Thyroid gland (tissue), 4 donors: ENCODE measurements around the gene TMEM239. TPM values are rescaled to one million over a fixed set of nuclear protein-coding genes. Genes with fewer than 3 reads are reported as not detected.
A peak's percentile ranks its signal among the peaks of the same experiment; 100 is the strongest.

Source experiments
- DNase-seq, 2 donors: peaks; one replicate each; pipeline ENCODE4 v3.0.0-alpha.2; 2019
- H3K27ac ChIP-seq, 3 donors: fragments of 200-600 bp; sonication (generic); 1 replicate in 2 of 3; 2 replicates in 1 of 3; pipeline ENCODE4 v1.5.1; 2016 to 2019; ENCODE audit warnings: mild to moderate bottlenecking in 1 of 3, moderate library complexity in 1 of 3
- H3K27me3 ChIP-seq: fragments of 200-600 bp; sonication (generic); one replicate; pipeline ENCODE4 v1.5.1; 2019
- H3K36me3 ChIP-seq, 2 donors: fragments of 200-600 bp; sonication (generic); one replicate each; pipeline ENCODE4 v1.5.1; 2016 to 2019
- H3K4me1 ChIP-seq, 2 donors: fragments of 200-600 bp; sonication (generic); one replicate each; pipeline ENCODE4 v1.5.1; 2017 to 2019
- H3K4me3 ChIP-seq, 3 donors: fragments of 200-600 bp; sonication (generic); replicated peaks in 1 of 3; 1 replicate in 2 of 3; 2 replicates in 1 of 3; pipeline ENCODE4 v1.5.1; 2016; ENCODE audit warnings: mild to moderate bottlenecking in 1 of 3
- H3K9me3 ChIP-seq: fragments of 200-600 bp; sonication (generic); one replicate; pipeline ENCODE4 v1.5.1; 2017
- POLR2A ChIP-seq, 2 donors: fragments of 450-650 bp; IDR thresholded peaks; one replicate each; pipeline ENCODE4 v1.6.1; 2017; ENCODE audit warnings: antibody characterized with exemption in 2 of 2, mild to moderate bottlenecking in 2 of 2, moderate library complexity in 1 of 2
- WGBS, 2 donors: methylation state at CpG; one replicate each; pipeline ENCODE4 v1.1.5; 2017; 5-methylcytosine and 5-hydroxymethylcytosine counted together
- intact Hi-C: fragments of 100-400 bp; cut with DNase I; formaldehyde crosslinking; loops from one replicate; pipeline ENCODE4 v1.15.1; 2023
- total RNA-seq, 4 donors: library from RNA; depleted of rRNA; stranded (reverse); fragments of >200 nt; gene quantifications; one replicate each; pipeline ENCODE4 v1.2.3, GENCODE V29; 2016
- TF ChIP-seq, protein P1 (sequence below), 6 experiments: fragments of 200-600 bp in 3 of 6; fragments of 450-650 bp in 3 of 6; sonication (generic) in 3 of 6; IDR thresholded peaks; one replicate each; pipeline ENCODE4 v1.5.1; 2016 to 2019; ENCODE audit warnings: antibody characterized with exemption in 6 of 6, mild to moderate bottlenecking in 2 of 6, inconsistent platforms in 1 of 6, moderate library complexity in 1 of 6

Gene TMEM239
- total RNA-seq, 4 donors from 2014 or later = not detected

GRCh38 chr20:2840967-2841531 lies 24.9 kb downstream of the TMEM239 start:
- H3K36me3 ChIP-seq = peaks cover 0 to 8% of the 10 kb centered on the region in 2 donors
- peak overlapping the region; percentile 73 to 99 (median 75) for H3K4me3 ChIP-seq
- DNase-seq = peak; percentile 41 to 59
- peak overlapping the region in 2 of 3 donors; percentile 88 to 92 for H3K27ac ChIP-seq
- 9 to 14% methylated on average over 18 to 24 of the region's 33 CpGs for WGBS, 2 donors
- H3K9me3 ChIP-seq = no peaks in the 10 kb centered on the region
- intact Hi-C loops = loop anchor here (5.0 to 10.0 kb wide), 2 partner anchors 86 to 149 kb away; partner anchors contain the start of gene EBF4
- peaks cover 17 to 25% of the 10 kb centered on the region in 2 donors for H3K4me1 ChIP-seq
- TF ChIP-seq, protein P1, sequence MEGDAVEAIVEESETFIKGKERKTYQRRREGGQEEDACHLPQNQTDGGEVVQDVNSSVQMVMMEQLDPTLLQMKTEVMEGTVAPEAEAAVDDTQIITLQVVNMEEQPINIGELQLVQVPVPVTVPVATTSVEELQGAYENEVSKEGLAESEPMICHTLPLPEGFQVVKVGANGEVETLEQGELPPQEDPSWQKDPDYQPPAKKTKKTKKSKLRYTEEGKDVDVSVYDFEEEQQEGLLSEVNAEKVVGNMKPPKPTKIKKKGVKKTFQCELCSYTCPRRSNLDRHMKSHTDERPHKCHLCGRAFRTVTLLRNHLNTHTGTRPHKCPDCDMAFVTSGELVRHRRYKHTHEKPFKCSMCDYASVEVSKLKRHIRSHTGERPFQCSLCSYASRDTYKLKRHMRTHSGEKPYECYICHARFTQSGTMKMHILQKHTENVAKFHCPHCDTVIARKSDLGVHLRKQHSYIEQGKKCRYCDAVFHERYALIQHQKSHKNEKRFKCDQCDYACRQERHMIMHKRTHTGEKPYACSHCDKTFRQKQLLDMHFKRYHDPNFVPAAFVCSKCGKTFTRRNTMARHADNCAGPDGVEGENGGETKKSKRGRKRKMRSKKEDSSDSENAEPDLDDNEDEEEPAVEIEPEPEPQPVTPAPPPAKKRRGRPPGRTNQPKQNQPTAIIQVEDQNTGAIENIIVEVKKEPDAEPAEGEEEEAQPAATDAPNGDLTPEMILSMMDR (IDR thresholded peaks at IDR 0.05) = no peak
- TF ChIP-seq POLR2A (IDR thresholded peaks at IDR 0.05) = no peak
- H3K27me3 ChIP-seq = no peaks in the 10 kb centered on the region

- Histone ChIP-seq H3K36me3 (no peaks in the 10 kb centered on the region), H3K9me3 (no peaks in the 10 kb centered on the region), H3K27ac (no peak overlapping the region), H3K27me3 (no peaks in the 10 kb centered on the region), H3K4me3 (no peak overlapping the region), H3K4me1 (peaks cover 9 to 11% of the 10 kb centered on the region in 2 donors)
- 86 to 92% methylated on average over 2 of the region's 2 CpGs for WGBS, 2 donors
- DNase-seq = no peak
- TF ChIP-seq POLR2A (IDR thresholded peaks at IDR 0.05) = no peak
- TF ChIP-seq, protein P1 (IDR thresholded peaks at IDR 0.05) = no peak
- intact Hi-C loops = loop anchor here (10.0 kb wide), 1 partner anchor 91 kb away; no protein-coding TSS in a partner anchor
These were observed 29.4 kb downstream of the TMEM239 start for GRCh38 chr20:2845607-2846006.

DNA sequence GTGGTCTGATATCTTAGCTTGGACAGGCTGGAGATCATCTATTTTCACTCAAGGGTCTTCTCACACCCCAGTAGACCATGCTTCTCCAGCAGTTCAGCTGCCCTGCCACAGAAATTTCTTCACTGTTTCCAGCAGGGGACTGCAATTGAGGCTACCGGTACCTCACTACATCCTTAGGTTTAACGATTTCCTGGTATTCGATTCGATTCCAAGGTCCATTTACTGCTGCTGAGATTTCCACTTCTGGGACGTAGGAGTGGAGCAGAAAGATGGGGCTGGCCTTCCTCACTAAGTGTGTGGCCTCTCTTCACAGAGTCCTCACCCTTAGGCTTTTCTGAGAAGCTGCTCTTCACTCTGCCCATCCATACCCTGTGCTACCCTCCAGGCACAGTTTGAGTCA lies 30.5 kb downstream of the TMEM239 start:
- H3K27ac ChIP-seq = no peak overlapping the region
- H3K36me3 ChIP-seq = no peaks in the 10 kb centered on the region
- no peak for DNase-seq
- H3K27me3 ChIP-seq = no peaks in the 10 kb centered on the region
- no peak overlapping the region for H3K4me3 ChIP-seq
- WGBS, 2 donors = 82% methylated on average over 5 of the region's 5 CpGs
- intact Hi-C loops = loop anchor here (10.0 kb wide), 1 partner anchor 92 kb away; no protein-coding TSS in a partner anchor
- no peaks in the 10 kb centered on the region for H3K9me3 ChIP-seq
- TF ChIP-seq, protein P1 (IDR thresholded peaks at IDR 0.05) = no peak
- no peak for TF ChIP-seq POLR2A (IDR thresholded peaks at IDR 0.05)
- H3K4me1 ChIP-seq = peaks cover 4 to 6% of the 10 kb centered on the region in 2 donors

DNA sequence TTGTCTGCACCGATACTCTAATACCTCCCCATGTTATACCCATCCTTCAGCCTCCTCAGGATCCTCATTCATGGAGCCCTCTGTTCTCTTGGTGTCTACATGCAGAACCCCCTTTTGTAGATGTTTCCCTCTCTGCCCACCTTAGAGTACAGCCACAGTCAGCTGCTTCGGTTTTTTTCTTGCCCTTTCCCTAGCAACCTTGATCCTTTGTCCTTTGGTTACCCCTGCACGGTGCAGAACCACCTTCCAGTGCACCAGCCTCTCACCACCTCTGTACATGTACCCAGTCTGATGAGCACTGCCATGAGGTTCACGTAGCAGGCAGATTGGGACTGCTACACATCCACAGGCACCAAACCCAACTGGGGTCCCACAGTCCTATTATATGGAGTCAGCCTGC lies 31.6 kb downstream of the TMEM239 start:
- no peak overlapping the region for H3K4me3 ChIP-seq
- intact Hi-C loops = loop anchor here (10.0 kb wide), 1 partner anchor 93 kb away; no protein-coding TSS in a partner anchor
- no peak overlapping the region for H3K27ac ChIP-seq
- DNase-seq = no peak
- no peaks in the 10 kb centered on the region for H3K27me3 ChIP-seq
- no peaks in the 10 kb centered on the region for H3K36me3 ChIP-seq
- H3K4me1 ChIP-seq = no peaks in the 10 kb centered on the region
- 94 to 97% methylated on average over 4 of the region's 4 CpGs for WGBS, 2 donors
- no peaks in the 10 kb centered on the region for H3K9me3 ChIP-seq
- TF ChIP-seq, protein P1 (IDR thresholded peaks at IDR 0.05) = no peak
- TF ChIP-seq POLR2A (IDR thresholded peaks at IDR 0.05) = no peak

DNA sequence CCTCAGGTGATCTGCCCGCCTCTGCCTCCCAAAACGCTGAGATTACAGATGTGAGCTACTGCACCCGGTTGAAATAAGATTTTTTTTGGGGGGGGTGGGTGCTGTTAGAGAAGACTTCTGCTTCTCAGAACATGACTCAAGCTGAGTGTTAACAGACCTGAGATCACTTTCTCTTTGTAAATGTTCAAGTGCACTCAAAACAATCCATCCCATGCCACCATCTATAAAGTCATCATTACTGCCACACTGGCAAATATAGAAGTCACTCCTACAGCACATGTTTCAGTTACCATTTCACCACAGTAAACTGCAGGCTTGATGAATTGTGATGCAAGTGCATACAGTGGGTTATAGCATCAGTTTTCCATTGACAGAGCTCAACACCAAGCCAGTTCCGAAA lies 33.4 kb downstream of the TMEM239 start:
- no peaks in the 10 kb centered on the region for H3K4me1 ChIP-seq
- TF ChIP-seq POLR2A (IDR thresholded peaks at IDR 0.05) = no peak
- TF ChIP-seq, protein P1 (IDR thresholded peaks at IDR 0.05) = no peak
- H3K27ac ChIP-seq = no peak overlapping the region
- H3K27me3 ChIP-seq = no peaks in the 10 kb centered on the region
- 87 to 98% methylated on average over 4 of the region's 4 CpGs for WGBS, 2 donors
- H3K4me3 ChIP-seq = no peak overlapping the region
- intact Hi-C loops = loop anchor here (10.0 kb wide), 1 partner anchor 95 kb away; no protein-coding TSS in a partner anchor
- H3K36me3 ChIP-seq = no peaks in the 10 kb centered on the region
- no peaks in the 10 kb centered on the region for H3K9me3 ChIP-seq
- no peak for DNase-seq
